ENCODE data around the gene BBS2.

The BBS2 gene

GRCh38 chr16:56470666-56471065 is 49.2 kb downstream of the BBS2 start:
- TF ChIP-seq REST (IDR thresholded peaks at IDR 0.05; ENCODE audit: insufficient read depth in 1 of 2, low read depth in 2 of 2, low read length in 2 of 2) (no peak), POLR2AphosphoS5 (IDR thresholded peaks at IDR 0.05; ENCODE audit: low read depth, low read length) (no peak), FOXP2 (optimal IDR thresholded peaks at IDR 0.05; ENCODE audit: borderline replicate concordance, extremely low read depth, extremely low read length, insufficient read depth) (no peak)

GRCh38 chr16:56470232-56470631 is 49.6 kb downstream of the BBS2 start:
- TF ChIP-seq SIN3A (IDR thresholded peaks at IDR 0.05; ENCODE audit: borderline replicate concordance, insufficient read depth, low read length) (no peak), FOXP2 (optimal IDR thresholded peaks at IDR 0.05; ENCODE audit: borderline replicate concordance, extremely low read depth, extremely low read length, insufficient read depth) (no peak)

GRCh38 chr16:56469748-56470147 is 50.1 kb downstream of the BBS2 start:
- no peak for TF ChIP-seq FOXP2 (optimal IDR thresholded peaks at IDR 0.05; ENCODE audit: borderline replicate concordance, extremely low read depth, extremely low read length, insufficient read depth)

- TF ChIP-seq REST (IDR thresholded peaks at IDR 0.05; ENCODE audit: insufficient read depth in 1 of 2, low read depth in 2 of 2, low read length in 2 of 2) (no peak), POLR2AphosphoS5 (IDR thresholded peaks at IDR 0.05; ENCODE audit: low read depth, low read length) (no peak), FOXP2 (optimal IDR thresholded peaks at IDR 0.05; ENCODE audit: borderline replicate concordance, extremely low read depth, extremely low read length, insufficient read depth) (no peak), TAF1 (IDR thresholded peaks at IDR 0.05; ENCODE audit: borderline replicate concordance, insufficient read depth, low read length) (no peak), SIN3A (IDR thresholded peaks at IDR 0.05; ENCODE audit: borderline replicate concordance, insufficient read depth, low read length) (no peak)
Measured at GRCh38 chr16:56468800-56469199, 51.0 kb downstream of the BBS2 start.

GRCh38 chr16:56466344-56466743 is 53.5 kb downstream of the BBS2 start:
- TF ChIP-seq FOXP2 (optimal IDR thresholded peaks at IDR 0.05; ENCODE audit: borderline replicate concordance, extremely low read depth, extremely low read length, insufficient read depth) (no peak), POLR2AphosphoS5 (IDR thresholded peaks at IDR 0.05; ENCODE audit: low read depth, low read length) (no peak), REST (IDR thresholded peaks at IDR 0.05; ENCODE audit: insufficient read depth in 1 of 2, low read depth in 2 of 2, low read length in 2 of 2) (no peak), TAF1 (IDR thresholded peaks at IDR 0.05; ENCODE audit: borderline replicate concordance, insufficient read depth, low read length) (no peak), SIN3A (IDR thresholded peaks at IDR 0.05; ENCODE audit: borderline replicate concordance, insufficient read depth, low read length) (no peak)

GRCh38 chr16:56463153-56463552 is 56.7 kb downstream of the BBS2 start:
- TF ChIP-seq REST (IDR thresholded peaks at IDR 0.05; ENCODE audit: insufficient read depth in 1 of 2, low read depth in 2 of 2, low read length in 2 of 2) (no peak), SIN3A (IDR thresholded peaks at IDR 0.05; ENCODE audit: borderline replicate concordance, insufficient read depth, low read length) (no peak), TAF1 (IDR thresholded peaks at IDR 0.05; ENCODE audit: borderline replicate concordance, insufficient read depth, low read length) (no peak), POLR2AphosphoS5 (IDR thresholded peaks at IDR 0.05; ENCODE audit: low read depth, low read length) (no peak), FOXP2 (optimal IDR thresholded peaks at IDR 0.05; ENCODE audit: borderline replicate concordance, extremely low read depth, extremely low read length, insufficient read depth) (no peak)
